ENCODE measurements around the gene HTRA2. TPM values are rescaled to one million over a fixed set of nuclear protein-coding genes. Genes with fewer than 3 reads are reported as not detected.
A peak's percentile ranks its signal among the peaks of the same experiment; 100 is the strongest.

The HTRA2 gene
- total and polyA plus RNA-seq, 4 donors = 27.4 to 46.9 (median 33.7) TPM

- WGBS, 2 donors = 89 to 90% methylated on average over 21 of the region's 21 CpGs
- H3K27me3 ChIP-seq (ENCODE audit: control insufficient read depth in 1 of 2, insufficient read depth in 2 of 2, low read length in 1 of 2) = no peaks in the 10 kb centered on the region
- H3K36me3 ChIP-seq (ENCODE audit: control insufficient read depth in 1 of 2, insufficient read depth in 2 of 2, low read length in 1 of 2) = no peaks in the 10 kb centered on the region
- no peaks in the 10 kb centered on the region for H3K9me3 ChIP-seq (ENCODE audit: control insufficient read depth, low read length)
- intact Hi-C loops (cut with DNase I) = no loop called here
- ATAC-seq (ENCODE audit: low FRiP score) = no peak
- H3K4me3 ChIP-seq (ENCODE audit: low read length in 2 of 2) = no peak overlapping the region
- H3K4me1 ChIP-seq (ENCODE audit: control insufficient read depth in 1 of 2, insufficient read depth in 2 of 2, low read length in 2 of 2) = no peaks in the 10 kb centered on the region
- H3K27ac ChIP-seq (ENCODE audit: low read depth in 1 of 2, low read length in 2 of 2) = no peak overlapping the region
- DNase-seq = peak in 1 of 2 donors; percentile 40
These were observed 22.5 kb downstream of the HTRA2 start for GRCh38 chr2:74551942-74552913.

GRCh38 chr2:74552914-74553811 lies 23.4 kb downstream of the HTRA2 start:
- H3K27ac ChIP-seq (ENCODE audit: low read depth in 1 of 2, low read length in 2 of 2) = no peak overlapping the region

GRCh38 chr2:74553892-74554819 lies 24.4 kb downstream of the HTRA2 start, which contains the start of the genes DOK1 and LOXL3:
DOK1 (plus strand) TSS chr2:74554720; CDS start chr2:74554755, 35 bp downstream.
LOXL3 (minus strand) TSS chr2:74553942; CDS start chr2:74552634, 1,308 bp downstream.
- WGBS, 2 donors = 0 to 1% methylated on average over 64 to 73 of the region's 73 CpGs
- H3K4me3 ChIP-seq (ENCODE audit: low read length in 2 of 2) = peak within 1 kb of the TSS; percentile 39 to 74
- ATAC-seq (ENCODE audit: low FRiP score) (peak; percentile 92), DNase-seq (peak; percentile 95 to 96)
- H3K27me3 ChIP-seq (ENCODE audit: control insufficient read depth in 1 of 2, insufficient read depth in 2 of 2, low read length in 1 of 2) = no peaks in the 10 kb centered on the region
- no peaks in the 10 kb centered on the region for H3K36me3 ChIP-seq (ENCODE audit: control insufficient read depth in 1 of 2, insufficient read depth in 2 of 2, low read length in 1 of 2)
- no peaks in the 10 kb centered on the region for H3K4me1 ChIP-seq (ENCODE audit: control insufficient read depth in 1 of 2, insufficient read depth in 2 of 2, low read length in 2 of 2)
- peak within 1 kb of the TSS in 1 of 2 donors; percentile 65 for H3K27ac ChIP-seq (ENCODE audit: low read depth in 1 of 2, low read length in 2 of 2)
- H3K9me3 ChIP-seq (ENCODE audit: control insufficient read depth, low read length) = no peaks in the 10 kb centered on the region
- intact Hi-C loops (cut with DNase I) = loop anchor here in 1 of 2 donors (1.0 kb wide), 1 partner anchor 25 kb away; the partner anchor contains the start of genes AUP1 and HTRA2

More at GRCh38 chr2:74552914-74553811, 23.4 kb downstream of the HTRA2 start:
- Histone ChIP-seq H3K9me3 (ENCODE audit: control insufficient read depth, low read length) (no peaks in the 10 kb centered on the region), H3K4me3 (ENCODE audit: low read length in 2 of 2) (peak overlapping the region; percentile 39 to 74), H3K27me3 (ENCODE audit: control insufficient read depth in 1 of 2, insufficient read depth in 2 of 2, low read length in 1 of 2) (no peaks in the 10 kb centered on the region), H3K4me1 (ENCODE audit: control insufficient read depth in 1 of 2, insufficient read depth in 2 of 2, low read length in 2 of 2) (no peaks in the 10 kb centered on the region), H3K36me3 (ENCODE audit: control insufficient read depth in 1 of 2, insufficient read depth in 2 of 2, low read length in 1 of 2) (no peaks in the 10 kb centered on the region)
- intact Hi-C loops (cut with DNase I) = no loop called here
- DNase-seq (peak in 1 of 2 donors; percentile 61), ATAC-seq (ENCODE audit: low FRiP score) (no peak)
- 18 to 23% methylated on average over 26 to 27 of the region's 27 CpGs for WGBS, 2 donors

- WGBS, 2 donors = 6 to 8% methylated on average over 56 to 58 of the region's 58 CpGs
- H3K27ac ChIP-seq (ENCODE audit: low read depth in 1 of 2, low read length in 2 of 2) = peak overlapping the region in 1 of 2 donors; percentile 4
- H3K4me1 ChIP-seq (ENCODE audit: control insufficient read depth in 1 of 2, insufficient read depth in 2 of 2, low read length in 2 of 2) = no peaks in the 10 kb centered on the region
- H3K9me3 ChIP-seq (ENCODE audit: control insufficient read depth, low read length) = no peaks in the 10 kb centered on the region
- DNase-seq (peak; percentile 74 to 86), ATAC-seq (ENCODE audit: low FRiP score) (peak; percentile 45)
- H3K36me3 ChIP-seq (ENCODE audit: control insufficient read depth in 1 of 2, insufficient read depth in 2 of 2, low read length in 1 of 2) = no peaks in the 10 kb centered on the region
- peak overlapping the region; percentile 39 for H3K4me3 ChIP-seq (ENCODE audit: low read length in 2 of 2)
- intact Hi-C loops (cut with DNase I) = loop anchor here in 1 of 2 donors (1.0 kb wide), 1 partner anchor 26 kb away; the partner anchor contains the start of genes AUP1 and HTRA2
- no peaks in the 10 kb centered on the region for H3K27me3 ChIP-seq (ENCODE audit: control insufficient read depth in 1 of 2, insufficient read depth in 2 of 2, low read length in 1 of 2)
These were observed 25.2 kb downstream of the HTRA2 start for GRCh38 chr2:74554820-74555531.

GRCh38 chr2:74555610-74556103 lies 25.9 kb downstream of the HTRA2 start:
- 85% methylated on average over 17 of the region's 17 CpGs for WGBS, 2 donors
- no peaks in the 10 kb centered on the region for H3K4me1 ChIP-seq (ENCODE audit: control insufficient read depth in 1 of 2, insufficient read depth in 2 of 2, low read length in 2 of 2)
- DNase-seq (peak in 1 of 2 donors; percentile 62), ATAC-seq (ENCODE audit: low FRiP score) (no peak)
- intact Hi-C loops (cut with DNase I) = no loop called here
- H3K36me3 ChIP-seq (ENCODE audit: control insufficient read depth in 1 of 2, insufficient read depth in 2 of 2, low read length in 1 of 2) = no peaks in the 10 kb centered on the region
- H3K27me3 ChIP-seq (ENCODE audit: control insufficient read depth in 1 of 2, insufficient read depth in 2 of 2, low read length in 1 of 2) = no peaks in the 10 kb centered on the region
- H3K4me3 ChIP-seq (ENCODE audit: low read length in 2 of 2) = no peak overlapping the region
- no peak overlapping the region for H3K27ac ChIP-seq (ENCODE audit: low read depth in 1 of 2, low read length in 2 of 2)
- H3K9me3 ChIP-seq (ENCODE audit: control insufficient read depth, low read length) = no peaks in the 10 kb centered on the region

GRCh38 chr2:74556159-74556558 lies 26.4 kb downstream of the HTRA2 start:
- WGBS, 2 donors = 90 to 92% methylated on average over 14 of the region's 14 CpGs
- no peak for DNase-seq
- Histone ChIP-seq H3K27ac (ENCODE audit: low read depth in 1 of 2, low read length in 2 of 2) (no peak overlapping the region), H3K27me3 (ENCODE audit: control insufficient read depth in 1 of 2, insufficient read depth in 2 of 2, low read length in 1 of 2) (no peaks in the 10 kb centered on the region), H3K4me3 (ENCODE audit: low read length in 2 of 2) (no peak overlapping the region), H3K36me3 (ENCODE audit: control insufficient read depth in 1 of 2, insufficient read depth in 2 of 2, low read length in 1 of 2) (no peaks in the 10 kb centered on the region), H3K9me3 (ENCODE audit: control insufficient read depth, low read length) (no peaks in the 10 kb centered on the region), H3K4me1 (ENCODE audit: control insufficient read depth in 1 of 2, insufficient read depth in 2 of 2, low read length in 2 of 2) (no peaks in the 10 kb centered on the region)
- intact Hi-C loops (cut with DNase I) = no loop called here
- ATAC-seq (ENCODE audit: low FRiP score) = no peak

- H3K4me1 ChIP-seq (ENCODE audit: control insufficient read depth in 1 of 2, insufficient read depth in 2 of 2, low read length in 2 of 2) = no peaks in the 10 kb centered on the region
- 78 to 89% methylated on average over 6 of the region's 6 CpGs for WGBS, 2 donors
- intact Hi-C loops (cut with DNase I) = no loop called here
- no peaks in the 10 kb centered on the region for H3K36me3 ChIP-seq (ENCODE audit: control insufficient read depth in 1 of 2, insufficient read depth in 2 of 2, low read length in 1 of 2)
- H3K9me3 ChIP-seq (ENCODE audit: control insufficient read depth, low read length) = no peaks in the 10 kb centered on the region
- no peak for DNase-seq
- H3K27ac ChIP-seq (ENCODE audit: low read depth in 1 of 2, low read length in 2 of 2) = no peak overlapping the region
- no peak overlapping the region for H3K4me3 ChIP-seq (ENCODE audit: low read length in 2 of 2)
- no peak for ATAC-seq (ENCODE audit: low FRiP score)
- no peaks in the 10 kb centered on the region for H3K27me3 ChIP-seq (ENCODE audit: control insufficient read depth in 1 of 2, insufficient read depth in 2 of 2, low read length in 1 of 2)
These were observed 27.2 kb downstream of the HTRA2 start for GRCh38 chr2:74556831-74557370.
